IMR-90 (cell line): ENCODE results near the gene PDZRN3. TPM values are rescaled to one million over a fixed set of nuclear protein-coding genes. Genes with fewer than 3 reads are reported as not detected.

Experiments
- ATAC-seq: fragments of 200-7000 bp; cut with Tn5 transposase; 2 replicates; pipeline ENCODE4 v1.9.1; 2020; ENCODE audit warnings: low read depth, mild to moderate bottlenecking, moderate library complexity
- BruUV-seq: library from RNA; stranded (reverse); fragments of 400-500 nt; replicated peaks from 2 replicates; lab custom pipeline; 2021; lab: Mats Ljungman, UMichigan
- CTCF ChIA-PET: fragments of 300-600 bp; formaldehyde crosslinking; extraction: SDS; loops from one replicate; lab custom pipeline; 2021; ENCODE audit warnings: antibody characterized with exemption; lab: Yijun Ruan, JAX
- POLR2A ChIA-PET: fragments of 300-600 bp; sonication (Branson Sonifier 250); formaldehyde crosslinking; loops from one replicate; lab custom pipeline; 2022; ENCODE audit warnings: antibody characterized with exemption; ENCODE audit not compliant: unreplicated experiment; lab: Charles Lee
- DNase-seq: peaks from one replicate; pipeline ENCODE4 v3.0.0; 2013
- H2AFZ ChIP-seq: replicated peaks from 2 replicates; pipeline ENCODE3; 2013; ENCODE audit warnings: low read length, mild to moderate bottlenecking; ENCODE audit not compliant: poor library complexity
- H2AK5ac ChIP-seq: 2 replicates; pipeline ENCODE4 v1.6.1; 2013; ENCODE audit warnings: low read depth, low read length, inconsistent platforms
- H2AK9ac ChIP-seq: replicated peaks from 2 replicates; pipeline ENCODE3; 2013; ENCODE audit warnings: mild to moderate bottlenecking, low read depth, low read length, moderate library complexity; ENCODE audit not compliant: poor library complexity
- H2BK120ac ChIP-seq: 2 replicates; pipeline ENCODE4 v1.6.1; 2013; ENCODE audit warnings: low read depth, low read length, inconsistent platforms
- H2BK15ac ChIP-seq: 3 replicates; pipeline ENCODE4 v1.6.1; 2013; ENCODE audit warnings: low read depth, low read length, inconsistent platforms
- H2BK20ac ChIP-seq: 2 replicates; pipeline ENCODE4 v1.6.1; 2013; ENCODE audit warnings: low read depth, mild to moderate bottlenecking, inconsistent platforms, low read length, moderate library complexity
- H2BK5ac ChIP-seq: 2 replicates; pipeline ENCODE4 v1.6.1; 2013; ENCODE audit warnings: mild to moderate bottlenecking, low read depth, low read length, inconsistent platforms; ENCODE audit not compliant: poor library complexity, severe bottlenecking
- H3K14ac ChIP-seq: replicated peaks from 2 replicates; pipeline ENCODE4 v1.6.1; 2013; ENCODE audit warnings: low read depth, low read length, inconsistent platforms
- H3K18ac ChIP-seq: 2 replicates; pipeline ENCODE4 v1.6.1; 2013; ENCODE audit warnings: low read depth, low read length, control low read depth
- H3K23ac ChIP-seq: 2 replicates; pipeline ENCODE4 v1.6.1; 2013; ENCODE audit warnings: low read depth, low read length, inconsistent platforms
- H3K27ac ChIP-seq: 2 replicates; pipeline ENCODE4 v1.5.1; 2013; ENCODE audit warnings: mild to moderate bottlenecking, control low read depth, low read length; ENCODE audit not compliant: insufficient read depth
- H3K27me3 ChIP-seq: 2 replicates; pipeline ENCODE4 v1.6.1; 2013; ENCODE audit warnings: low read length; ENCODE audit not compliant: control insufficient read depth, insufficient read depth
- H3K36me3 ChIP-seq: 2 replicates; pipeline ENCODE4 v1.6.1; 2013; ENCODE audit warnings: low read length, mixed read lengths; ENCODE audit not compliant: control insufficient read depth, insufficient read depth
- H3K4ac ChIP-seq: 2 replicates; pipeline ENCODE4 v1.6.1; 2013; ENCODE audit warnings: low read depth, low read length, inconsistent platforms
- H3K4me1 ChIP-seq: 2 replicates; pipeline ENCODE4 v1.6.1; 2013; ENCODE audit warnings: low read length, mixed read lengths; ENCODE audit not compliant: control insufficient read depth, insufficient read depth
- H3K4me2 ChIP-seq: 2 replicates; pipeline ENCODE4 v1.6.1; 2013; ENCODE audit warnings: low read depth, mild to moderate bottlenecking, control low read depth, low read length, moderate library complexity
- H3K4me3 ChIP-seq: 2 replicates; pipeline ENCODE4 v1.5.1; 2013; ENCODE audit warnings: low read depth, mild to moderate bottlenecking, control low read depth, low read length, moderate library complexity; ENCODE audit not compliant: insufficient read depth
- H3K56ac ChIP-seq: 2 replicates; pipeline ENCODE4 v1.6.1; 2013; ENCODE audit warnings: low read length, inconsistent platforms; ENCODE audit not compliant: insufficient read depth; ENCODE audit errors: extremely low read depth
- H3K79me1 ChIP-seq, 2 experiments: 2 replicates each; pipeline ENCODE4 v1.6.1; 2013; ENCODE audit warnings: low read length in 2 of 2, inconsistent platforms in 1 of 2, low read depth in 1 of 2
- H3K9ac ChIP-seq: 2 replicates; pipeline ENCODE4 v1.6.1; 2013; ENCODE audit warnings: low read depth, low read length, control low read depth
- H3K9me1 ChIP-seq: 2 replicates; pipeline ENCODE4 v1.6.1; 2013; ENCODE audit warnings: low read length, inconsistent platforms; ENCODE audit not compliant: insufficient read depth
- H3K9me3 ChIP-seq: 2 replicates; pipeline ENCODE4 v1.6.1; 2013; ENCODE audit warnings: low read length; ENCODE audit not compliant: control insufficient read depth, insufficient read depth
- H4K20me1 ChIP-seq: 2 replicates; pipeline ENCODE4 v1.6.1; 2013; ENCODE audit warnings: low read length, inconsistent platforms; ENCODE audit not compliant: insufficient read depth
- H4K5ac ChIP-seq: 2 replicates; pipeline ENCODE4 v1.6.1; 2013; ENCODE audit warnings: mild to moderate bottlenecking, low read depth, low read length, control low read depth
- H4K8ac ChIP-seq, 2 experiments: 2 replicates each; pipeline ENCODE4 v1.6.1; 2013; ENCODE audit warnings: low read depth in 2 of 2, low read length in 2 of 2, control low read depth in 1 of 2, inconsistent platforms in 1 of 2
- H4K91ac ChIP-seq: 2 replicates; pipeline ENCODE4 v1.6.1; 2013; ENCODE audit warnings: low read depth, low read length, inconsistent platforms; ENCODE audit not compliant: insufficient read depth
- BHLHE40 ChIP-seq: fragments of 150-350 bp; IDR thresholded peaks from 2 replicates; pipeline ENCODE4 v1.6.1; 2016; ENCODE audit warnings: mild to moderate bottlenecking, low read depth, low read length
- CEBPB ChIP-seq: IDR thresholded peaks from 2 replicates; pipeline ENCODE4 v1.6.1; 2012; ENCODE audit warnings: low read depth, low read length, improper control_type of control experiment
- CHD1 ChIP-seq: IDR thresholded peaks from 2 replicates; pipeline ENCODE4 v1.6.1; 2012; ENCODE audit warnings: low read depth, low read length, improper control_type of control experiment
- CTCF ChIP-seq: conservative IDR thresholded peaks from 2 replicates; pipeline ENCODE4 v1.5.1; 2012; ENCODE audit warnings: mild to moderate bottlenecking, low read depth, low read length, improper control_type of control experiment
- ELK1 ChIP-seq: fragments of 150-350 bp; IDR thresholded peaks from 2 replicates; pipeline ENCODE4 v1.6.1; 2016; ENCODE audit warnings: low read depth, mild to moderate bottlenecking, low read length, moderate library complexity, borderline replicate concordance
- FOS ChIP-seq: fragments of 150-350 bp; IDR thresholded peaks from 2 replicates; pipeline ENCODE4 v1.6.1; 2016; ENCODE audit warnings: low read depth, low read length
- MAFK ChIP-seq: IDR thresholded peaks from 2 replicates; pipeline ENCODE4 v1.6.1; 2012; ENCODE audit warnings: low read depth, low read length, improper control_type of control experiment
- MAZ ChIP-seq: IDR thresholded peaks from 2 replicates; pipeline ENCODE4 v1.6.1; 2012; ENCODE audit warnings: low read depth, mild to moderate bottlenecking, low read length, improper control_type of control experiment, moderate library complexity, borderline replicate concordance
- MXI1 ChIP-seq: IDR thresholded peaks from 2 replicates; pipeline ENCODE4 v1.6.1; 2012; ENCODE audit warnings: low read depth, mild to moderate bottlenecking, low read length, moderate library complexity, borderline replicate concordance
- NFE2L2 ChIP-seq: fragments of 150-350 bp; IDR thresholded peaks from 2 replicates; pipeline ENCODE4 v1.6.1; 2016; ENCODE audit warnings: low read depth, mild to moderate bottlenecking, low read length
- POLR2A ChIP-seq: IDR thresholded peaks from 2 replicates; pipeline ENCODE4 v1.6.1; 2012; ENCODE audit warnings: mild to moderate bottlenecking, low read depth, low read length
- RAD21 ChIP-seq: IDR thresholded peaks from 2 replicates; pipeline ENCODE4 v1.6.1; 2012; ENCODE audit warnings: low read length, improper control_type of control experiment
- RCOR1 ChIP-seq: IDR thresholded peaks from 2 replicates; pipeline ENCODE4 v1.6.1; 2012; ENCODE audit warnings: mild to moderate bottlenecking, low read length, improper control_type of control experiment; ENCODE audit not compliant: insufficient replicate concordance
- RFX5 ChIP-seq: IDR thresholded peaks from 2 replicates; pipeline ENCODE4 v1.8.0; 2012; ENCODE audit warnings: low read depth, mild to moderate bottlenecking, low read length, moderate library complexity
- SMC3 ChIP-seq: fragments of 150-350 bp; IDR thresholded peaks from 2 replicates; pipeline ENCODE4 v1.6.1; 2016; ENCODE audit warnings: low read depth, mild to moderate bottlenecking, antibody characterized with exemption, low read length, moderate library complexity
- WGBS, 2 experiments: methylation state at CpG; one replicate each; pipeline versions ENCODE4 v1.1.5 to v1.1.7; 2013; ENCODE audit warnings: missing lambda C conversion rate in 2 of 2; ENCODE audit not compliant: insufficient read length in 1 of 2; ENCODE audit errors: extremely low coverage in 2 of 2; 5-methylcytosine and 5-hydroxymethylcytosine counted together
- dilution Hi-C: fragments of 300-500 bp; cut with HindIII; formaldehyde crosslinking; loops from one replicate; pipeline ENCODE4 v1.14.3; 2018; ENCODE audit warnings: low sequenced_read_pairs; ENCODE audit not compliant: unreplicated experiment
- in situ Hi-C: fragments of 300-500 bp; cut with MboI; formaldehyde crosslinking; loops from 3 replicates; pipeline ENCODE4 v1.14.3; 2019; ENCODE audit warnings: low sequenced_read_pairs, inconsistent platforms, mixed read lengths
- intact Hi-C: fragments of 100-400 bp; cut with micrococcal nuclease; formaldehyde crosslinking; loops from 2 replicates; pipeline ENCODE4 v1.10.0; 2022
- polyA plus RNA-seq, 3 experiments: library from polyadenylated mRNA; depleted of rRNA; stranded (reverse); fragments of >200 nt; gene quantifications; 2 replicates each; pipeline ENCODE4 v1.2.3, GENCODE V29; 2012; ENCODE audit warnings: low replicate concordance in 1 of 3
- total RNA-seq: library from RNA; depleted of rRNA; stranded (reverse); fragments of >200 nt; gene quantifications from 2 replicates; pipeline ENCODE4 v1.2.3, GENCODE V29; 2012
- TF ChIP-seq, protein P1 (sequence below): fragments of 150-350 bp; IDR thresholded peaks from 2 replicates; pipeline ENCODE4 v1.6.1; 2017; ENCODE audit warnings: mild to moderate bottlenecking, antibody characterized with exemption, low read length, low read depth

Gene PDZRN3
- total and polyA plus RNA-seq, 2 of the 4 experiments (the other 2 are of a cell fraction) = 9.4 to 17.0 TPM

GRCh38 chr3:73591286-73591800 lies 33.4 kb downstream of the PDZRN3 start:
- POLR2A ChIA-PET = interaction anchor here (0.6 kb wide), 1 partner anchor 22 kb away, joined by 3 read pairs; no protein-coding TSS in a partner anchor
- DNase-seq = no peak

More at GRCh38 chr3:73591286-73591800, 33.4 kb downstream of the PDZRN3 start:
- CTCF ChIA-PET = no interaction called here
- no peak overlapping the region for H2BK20ac ChIP-seq
- H4K8ac ChIP-seq = no peak overlapping the region
- no peak overlapping the region for H3K27ac ChIP-seq
- H2BK120ac ChIP-seq = no peak overlapping the region
- peaks cover 2 to 4% of the 10 kb centered on the region in 2 experiments; a peak in 2 of 4 replicates for H3K79me1 ChIP-seq
- H3K27me3 ChIP-seq = no peaks in the 10 kb centered on the region
- peaks cover 3% of the 10 kb centered on the region; the same call in 1 of the 2 replicates for H3K4me1 ChIP-seq
- H3K4ac ChIP-seq = no peak overlapping the region
- no peak overlapping the region for H3K18ac ChIP-seq
- no peak for ATAC-seq
- no peak overlapping the region for H2AK9ac ChIP-seq
- WGBS, 2 experiments = no CpG with 5 or more reads among the region's 3 CpGs
- H3K14ac ChIP-seq = no peak overlapping the region
- no peaks in the 10 kb centered on the region for H3K9me1 ChIP-seq
- H2AFZ ChIP-seq = no peak overlapping the region
- TF ChIP-seq RAD21 (no peak), RCOR1 (no peak), ELK1 (no peak), RFX5 (no peak), SMC3 (no peak), MAFK (no peak), NFE2L2 (no peak), POLR2A (no peak), CHD1 (no peak), FOS (no peak), BHLHE40 (no peak), MXI1 (no peak), CTCF (no peak), MAZ (no peak), CEBPB (no peak)
- TF ChIP-seq, protein P1, sequence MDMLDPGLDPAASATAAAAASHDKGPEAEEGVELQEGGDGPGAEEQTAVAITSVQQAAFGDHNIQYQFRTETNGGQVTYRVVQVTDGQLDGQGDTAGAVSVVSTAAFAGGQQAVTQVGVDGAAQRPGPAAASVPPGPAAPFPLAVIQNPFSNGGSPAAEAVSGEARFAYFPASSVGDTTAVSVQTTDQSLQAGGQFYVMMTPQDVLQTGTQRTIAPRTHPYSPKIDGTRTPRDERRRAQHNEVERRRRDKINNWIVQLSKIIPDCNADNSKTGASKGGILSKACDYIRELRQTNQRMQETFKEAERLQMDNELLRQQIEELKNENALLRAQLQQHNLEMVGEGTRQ = no peak
- intact Hi-C loops = no loop called here
- no peak overlapping the region for H3K56ac ChIP-seq
- no peak overlapping the region for H3K4me3 ChIP-seq
- no peak overlapping the region for H3K23ac ChIP-seq
- dilution Hi-C loops = no loop called here
- no peak overlapping the region for H4K91ac ChIP-seq
- no peaks in the 10 kb centered on the region for H3K9me3 ChIP-seq
- H3K4me2 ChIP-seq = no peak overlapping the region
- no peak overlapping the region for H2BK5ac ChIP-seq
- no peaks in the 10 kb centered on the region; the same call in 1 of the 2 replicates for H4K20me1 ChIP-seq
- H3K36me3 ChIP-seq = peaks cover 3% of the 10 kb centered on the region; the same call in 1 of the 2 replicates
- H2BK15ac ChIP-seq = no peak overlapping the region
- in situ Hi-C loops = no loop called here
- H2AK5ac ChIP-seq = no peak overlapping the region
- H4K5ac ChIP-seq = no peak overlapping the region
- H3K9ac ChIP-seq = no peak overlapping the region
- no TSS peak for BruUV-seq
